22Rv1 (cell line): ENCODE results near the gene KRT33B.

Experiments used
- CTCF ChIP-seq: fragments of 450-650 bp; IDR thresholded peaks from 2 replicates; pipeline ENCODE4 v1.5.1; 2017; ENCODE audit warnings: mild to moderate bottlenecking
- ZFX ChIP-seq: fragments of 450-650 bp; IDR thresholded peaks from 2 replicates; pipeline ENCODE4 v1.6.1; 2017; ENCODE audit warnings: antibody characterized with exemption, borderline replicate concordance

DNA sequence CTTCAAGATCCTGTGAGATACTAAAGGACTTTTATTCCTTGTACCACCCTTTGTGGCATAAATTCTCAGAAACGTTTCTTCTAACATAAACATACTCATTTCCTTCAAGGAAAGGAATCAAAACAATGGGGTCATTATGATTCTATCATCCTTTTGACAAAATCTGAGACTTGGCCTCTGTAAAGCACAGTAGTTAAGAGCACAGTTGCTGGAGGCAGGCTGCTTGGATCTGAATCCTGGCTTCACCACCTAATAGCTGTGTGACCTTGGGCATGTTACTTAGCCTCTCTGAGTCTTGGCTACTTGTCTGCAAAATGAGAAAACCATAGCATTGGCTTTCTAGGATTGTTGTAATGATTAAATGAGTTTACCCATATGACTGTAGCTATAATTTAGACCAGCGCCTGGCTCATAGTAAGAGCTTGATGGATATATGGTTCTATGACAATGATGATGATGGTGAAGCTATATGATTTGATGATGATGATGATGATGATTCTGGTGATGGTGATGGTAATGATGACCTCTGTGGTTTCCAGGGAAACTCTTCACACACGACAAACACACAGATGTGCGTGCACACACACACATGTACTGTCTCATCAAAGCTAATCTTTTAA is 33.9 kb upstream of the KRT33B start:
- TF ChIP-seq CTCF (no peak), ZFX (no peak)
